PC-3 (cell line): ENCODE measurements around the gene GHRH. TPM values are rescaled to one million over a fixed set of nuclear protein-coding genes. Genes with fewer than 3 reads are reported as not detected.

Experiments used
- ATAC-seq: fragments of 200-7000 bp; cut with Tn5 transposase; 2 replicates; pipeline ENCODE4 v1.9.1; 2020; ENCODE audit warnings: mild to moderate bottlenecking, moderate library complexity
- BruUV-seq: library from RNA; stranded (reverse); fragments of 400-500 nt; replicated peaks from 2 replicates; lab custom pipeline; 2021; lab: Mats Ljungman, UMichigan
- CTCF ChIA-PET: fragments of 300-600 bp; sonication (Branson Sonifier 250); formaldehyde crosslinking; loops from one replicate; lab custom pipeline; 2022; ENCODE audit warnings: antibody characterized with exemption; lab: Charles Lee
- POLR2A ChIA-PET: fragments of 300-600 bp; sonication (Branson Sonifier 250); formaldehyde crosslinking; loops from one replicate; lab custom pipeline; 2022; ENCODE audit warnings: antibody characterized with exemption; ENCODE audit not compliant: unreplicated experiment; lab: Charles Lee
- DNase-seq: peaks from one replicate; pipeline ENCODE4 v3.0.0-alpha.2; 2015
- H2AFZ ChIP-seq: fragments of 300-600 bp; sonication (generic); 2 replicates; pipeline ENCODE4 v1.6.0; 2016; ENCODE audit warnings: antibody characterized with exemption, low read length
- H3F3A ChIP-seq: fragments of 300-600 bp; sonication (generic); one replicate; pipeline ENCODE4 v1.6.0; 2017; ENCODE audit warnings: antibody characterized with exemption, low read length, control low read depth, mild to moderate bottlenecking; ENCODE audit not compliant: unreplicated experiment
- H3K27ac ChIP-seq: fragments of 300-600 bp; sonication (generic); 2 replicates; pipeline ENCODE4 v1.5.1; 2016; ENCODE audit warnings: mild to moderate bottlenecking, low read length
- H3K27me3 ChIP-seq: fragments of 300-600 bp; sonication (generic); 2 replicates; pipeline ENCODE4 v1.6.1; 2016; ENCODE audit warnings: low read length, mixed read lengths
- H3K36me3 ChIP-seq: fragments of 300-600 bp; sonication (generic); 2 replicates; pipeline ENCODE4 v1.6.1; 2016; ENCODE audit warnings: low read depth, mixed run types, low read length, mixed read lengths
- H3K4me1 ChIP-seq: fragments of 300-600 bp; sonication (generic); 2 replicates; pipeline ENCODE4 v1.5.1; 2016; ENCODE audit warnings: low read length; ENCODE audit not compliant: insufficient read depth
- H3K4me2 ChIP-seq: fragments of 300-600 bp; sonication (generic); 2 replicates; pipeline ENCODE4 v1.6.0; 2016; ENCODE audit warnings: low read length
- H3K4me3 ChIP-seq: fragments of 300-600 bp; sonication (generic); 2 replicates; pipeline ENCODE4 v1.5.1; 2016; ENCODE audit warnings: mild to moderate bottlenecking, low read length, mixed read lengths
- H3K79me2 ChIP-seq: fragments of 300-600 bp; sonication (generic); 2 replicates; pipeline ENCODE4 v1.6.1; 2017; ENCODE audit warnings: low read length, mixed read lengths
- H3K9ac ChIP-seq: fragments of 300-600 bp; sonication (generic); 2 replicates; pipeline ENCODE4 v1.6.0; 2016; ENCODE audit warnings: mild to moderate bottlenecking, low read length
- H3K9me2 ChIP-seq: fragments of 300-600 bp; sonication (generic); replicated peaks from 2 replicates; pipeline ENCODE4 v1.6.1; 2016; ENCODE audit warnings: mixed run types, low read length, mixed read lengths
- H3K9me3 ChIP-seq: fragments of 300-600 bp; sonication (generic); 2 replicates; pipeline ENCODE4 v1.6.1; 2016; ENCODE audit warnings: low read length, mixed read lengths
- H4K20me1 ChIP-seq: fragments of 300-600 bp; sonication (generic); 2 replicates; pipeline ENCODE4 v1.6.1; 2016; ENCODE audit warnings: low read length, mixed read lengths
- EZH2 ChIP-seq: fragments of 300-600 bp; sonication (generic); IDR thresholded peaks from one replicate; pipeline ENCODE4 v1.6.1; 2017; ENCODE audit warnings: antibody characterized with exemption, mild to moderate bottlenecking, low read length; ENCODE audit not compliant: unreplicated experiment
- EZH2phosphoT487 ChIP-seq: fragments of 300-600 bp; sonication (generic); IDR thresholded peaks from 2 replicates; pipeline ENCODE4 v1.6.1; 2018; ENCODE audit warnings: mild to moderate bottlenecking, antibody characterized with exemption, low read length, borderline replicate concordance
- intact Hi-C: fragments of 100-400 bp; cut with micrococcal nuclease; formaldehyde crosslinking; loops from 2 replicates; pipeline ENCODE4 v1.9.0; 2023
- total RNA-seq: library from RNA; depleted of rRNA; stranded (reverse); fragments of >200 nt; gene quantifications from 2 replicates; pipeline ENCODE4 v1.2.3, GENCODE V29; 2014
- TF ChIP-seq, protein P1 (sequence below): fragments of 300-600 bp; sonication (generic); conservative IDR thresholded peaks from 2 replicates; pipeline ENCODE4 v1.5.1; 2017; ENCODE audit warnings: antibody characterized with exemption, low read depth, mild to moderate bottlenecking, low read length

GHRH gene
- total RNA-seq, 1 experiment from 2014 or later: not detected

GRCh38 chr20:37265152-37265551, 3.5 kb upstream of the GHRH start:
- Histone ChIP-seq H3K4me2 (no peak overlapping the region), H3K79me2 (no peaks in the 10 kb centered on the region), H3K36me3 (no peaks in the 10 kb centered on the region), H3F3A (no peaks in the 10 kb centered on the region), H3K4me3 (no peak overlapping the region), H3K9ac (no peak overlapping the region), H4K20me1 (no peaks in the 10 kb centered on the region), H3K27me3 (peaks cover 15% of the 10 kb centered on the region), H3K9me2 (no peaks in the 10 kb centered on the region), H3K4me1 (peaks cover 14% of the 10 kb centered on the region), H2AFZ (no peak overlapping the region), H3K27ac (no peak overlapping the region), H3K9me3 (no peaks in the 10 kb centered on the region)
- BruUV-seq: no TSS peak
- intact Hi-C loops: loop anchor here (5.0 kb wide), 1 partner anchor 68 kb away; no protein-coding TSS in a partner anchor
- ChIA-PET CTCF (interaction anchor here (0.5 to 0.6 kb wide), 2 partner anchors 69 to 271 kb away, joined by 3 read pairs; no protein-coding TSS in a partner anchor), POLR2A (interaction anchor here (0.6 kb wide), 1 partner anchor 30 kb away, joined by 3 read pairs; no protein-coding TSS in a partner anchor)
- ATAC-seq: no peak
- TF ChIP-seq, protein P1, sequence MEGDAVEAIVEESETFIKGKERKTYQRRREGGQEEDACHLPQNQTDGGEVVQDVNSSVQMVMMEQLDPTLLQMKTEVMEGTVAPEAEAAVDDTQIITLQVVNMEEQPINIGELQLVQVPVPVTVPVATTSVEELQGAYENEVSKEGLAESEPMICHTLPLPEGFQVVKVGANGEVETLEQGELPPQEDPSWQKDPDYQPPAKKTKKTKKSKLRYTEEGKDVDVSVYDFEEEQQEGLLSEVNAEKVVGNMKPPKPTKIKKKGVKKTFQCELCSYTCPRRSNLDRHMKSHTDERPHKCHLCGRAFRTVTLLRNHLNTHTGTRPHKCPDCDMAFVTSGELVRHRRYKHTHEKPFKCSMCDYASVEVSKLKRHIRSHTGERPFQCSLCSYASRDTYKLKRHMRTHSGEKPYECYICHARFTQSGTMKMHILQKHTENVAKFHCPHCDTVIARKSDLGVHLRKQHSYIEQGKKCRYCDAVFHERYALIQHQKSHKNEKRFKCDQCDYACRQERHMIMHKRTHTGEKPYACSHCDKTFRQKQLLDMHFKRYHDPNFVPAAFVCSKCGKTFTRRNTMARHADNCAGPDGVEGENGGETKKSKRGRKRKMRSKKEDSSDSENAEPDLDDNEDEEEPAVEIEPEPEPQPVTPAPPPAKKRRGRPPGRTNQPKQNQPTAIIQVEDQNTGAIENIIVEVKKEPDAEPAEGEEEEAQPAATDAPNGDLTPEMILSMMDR: no peak
- TF ChIP-seq EZH2phosphoT487 (no peak), EZH2 (no peak)
- no peak for DNase-seq

DNA sequence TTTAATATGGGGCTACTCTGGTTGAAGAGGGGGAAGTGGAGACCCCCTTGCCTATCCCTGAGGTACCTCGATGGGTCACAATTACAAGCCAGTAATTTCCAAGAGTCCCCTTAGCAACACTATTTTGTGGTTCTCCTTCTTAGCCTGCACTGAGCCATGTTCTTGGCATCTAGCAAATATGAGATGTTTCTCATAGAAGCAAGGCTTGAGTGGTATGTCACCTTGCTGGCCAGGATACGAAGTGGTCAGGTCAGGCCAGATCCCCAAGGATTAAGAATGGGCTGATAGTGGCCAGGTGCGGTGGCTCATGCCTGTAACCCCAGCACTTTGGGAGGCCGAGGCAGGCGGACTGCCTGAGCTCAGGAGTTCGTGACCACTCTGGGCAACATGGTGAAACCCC, 2.1 kb upstream of the GHRH start:
- Histone ChIP-seq H2AFZ (no peak overlapping the region), H3K27ac (no peak overlapping the region), H3K79me2 (no peaks in the 10 kb centered on the region), H4K20me1 (no peaks in the 10 kb centered on the region), H3K4me3 (no peak overlapping the region), H3K9me3 (no peaks in the 10 kb centered on the region), H3K9me2 (no peaks in the 10 kb centered on the region), H3K4me1 (peaks cover 14% of the 10 kb centered on the region), H3K4me2 (no peak overlapping the region), H3K9ac (no peak overlapping the region), H3K36me3 (no peaks in the 10 kb centered on the region), H3K27me3 (peaks cover 15% of the 10 kb centered on the region), H3F3A (no peaks in the 10 kb centered on the region)
- DNase-seq: no peak
- no TSS peak for BruUV-seq
- intact Hi-C loops: no loop called here
- TF ChIP-seq EZH2 (no peak), EZH2phosphoT487 (no peak)
- TF ChIP-seq, protein P1: no peak
- CTCF ChIA-PET: no interaction called here
- POLR2A ChIA-PET: no interaction called here
- no peak for ATAC-seq

GRCh38 chr20:37262505-37262904, 891 bp upstream of the GHRH start:
- H3K4me2 ChIP-seq: no peak overlapping the region
- no peak overlapping the region for H2AFZ ChIP-seq
- H3K9ac ChIP-seq: no peak overlapping the region
- H3K36me3 ChIP-seq: no peaks in the 10 kb centered on the region
- no peak for DNase-seq
- no peaks in the 10 kb centered on the region for H4K20me1 ChIP-seq
- ATAC-seq: no peak
- POLR2A ChIA-PET: interaction anchor here (0.6 kb wide), 1 partner anchor 89 kb away, joined by 4 read pairs; no protein-coding TSS in a partner anchor
- no peaks in the 10 kb centered on the region for H3K9me3 ChIP-seq
- no peaks in the 10 kb centered on the region for H3F3A ChIP-seq
- no peaks in the 10 kb centered on the region for H3K79me2 ChIP-seq
- intact Hi-C loops: no loop called here
- BruUV-seq: no TSS peak
- H3K27ac ChIP-seq: no peak overlapping the region
- CTCF ChIA-PET: interaction anchor here (0.7 to 1.2 kb wide), 2 partner anchors 63 to 281 kb away, joined by 3 read pairs; no protein-coding TSS in a partner anchor
- H3K4me3 ChIP-seq: no peak overlapping the region
- no peak for TF ChIP-seq EZH2
- TF ChIP-seq, protein P1: no peak
- TF ChIP-seq EZH2phosphoT487: no peak
- H3K4me1 ChIP-seq: peaks cover 14% of the 10 kb centered on the region
- H3K27me3 ChIP-seq: peaks cover 15% of the 10 kb centered on the region
- no peaks in the 10 kb centered on the region for H3K9me2 ChIP-seq
